HepG2 (cell line): ENCODE data around the gene RFX2. TPM values are rescaled to one million over a fixed set of nuclear protein-coding genes. Genes with fewer than 3 reads are reported as not detected.

Experiments
- FOXK2 ChIP-seq: fragments of 450-650 bp; IDR thresholded peaks from 2 replicates; pipeline ENCODE4 v1.6.1; 2016
- GPN1 ChIP-seq: sonication (generic); formaldehyde crosslinking; IDR thresholded peaks from 2 replicates; pipeline ENCODE4 v1.5.1; 2020; ENCODE audit warnings: missing genetic modification reagents, borderline replicate concordance
- GZF1 ChIP-seq: sonication (generic); formaldehyde crosslinking; IDR thresholded peaks from 2 replicates; pipeline ENCODE4 v1.5.1; 2020; ENCODE audit warnings: mild to moderate bottlenecking, missing genetic modification reagents
- HOXA9 ChIP-seq: sonication (generic); formaldehyde crosslinking; IDR thresholded peaks from 2 replicates; pipeline ENCODE4 v1.8.1; 2022; ENCODE audit warnings: missing genetic modification reagents, mild to moderate bottlenecking, moderate library complexity, borderline replicate concordance
- KDM1A ChIP-seq: IDR thresholded peaks from 2 replicates; pipeline ENCODE4 v1.6.1; 2016; ENCODE audit warnings: missing compliant biosample characterization
- MBNL3 ChIP-seq: fragments of 250-450 bp; sonication (Bioruptor Pico); conservative IDR thresholded peaks from 2 replicates; pipeline ENCODE4 v1.8.0; 2022; ENCODE audit warnings: mild to moderate bottlenecking, inconsistent platforms
- NR2F1 ChIP-seq, 2 experiments: fragments of 450-650 bp in 1 of 2; formaldehyde crosslinking in 1 of 2; IDR thresholded peaks; 2 replicates each; pipeline versions ENCODE4 v1.5.0 to v1.6.1; 2016 to 2020; ENCODE audit warnings: mild to moderate bottlenecking in 1 of 2, missing compliant biosample characterization in 1 of 2, missing genetic modification reagents in 1 of 2, moderate library complexity in 1 of 2
- PCBP2 ChIP-seq: fragments of 200-400 bp; formaldehyde crosslinking; optimal IDR thresholded peaks from 2 replicates; pipeline ENCODE3; 2018; ENCODE audit warnings: low read length, low read depth; ENCODE audit not compliant: poor library complexity, severe bottlenecking
- SMAD9 ChIP-seq: sonication (generic); formaldehyde crosslinking; IDR thresholded peaks from 2 replicates; pipeline ENCODE4 v1.5.1; 2020; ENCODE audit warnings: mild to moderate bottlenecking, missing genetic modification reagents
- TSC22D2 ChIP-seq: sonication (generic); formaldehyde crosslinking; IDR thresholded peaks from 2 replicates; pipeline ENCODE4 v1.5.1; 2020; ENCODE audit warnings: missing genetic modification reagents, mild to moderate bottlenecking, borderline replicate concordance
- ZFP36L1 ChIP-seq: sonication (generic); formaldehyde crosslinking; IDR thresholded peaks from 2 replicates; pipeline ENCODE4 v1.8.0; 2022; ENCODE audit warnings: mild to moderate bottlenecking, missing genetic modification reagents, moderate library complexity
- ZNF326 ChIP-seq: sonication (generic); formaldehyde crosslinking; IDR thresholded peaks from 2 replicates; pipeline ENCODE4 v1.4.0; 2020; ENCODE audit warnings: missing genetic modification reagents, borderline replicate concordance
- polyA plus RNA-seq, 8 experiments: library from polyadenylated mRNA; depleted of rRNA in 3 of 8; stranded (reverse) in 7 of 8; unstranded in 1 of 8; fragments of >200 nt; fragmentation: Illumina TruSeq in 4 of 8; extraction: Trizol in 4 of 8; gene quantifications; 2 replicates each; pipeline versions ENCODE4 v1.2.1 to v1.2.3, GENCODE V29; 2011 to 2016; ENCODE audit warnings: low read depth in 4 of 8, missing spikeins in 1 of 8, mixed read lengths in 1 of 8; ENCODE audit not compliant: insufficient read depth in 1 of 8
- total RNA-seq, 5 experiments: library from RNA; depleted of rRNA; stranded (reverse); fragments of >200 nt; fragmentation: Illumina TruSeq; extraction: Trizol; gene quantifications; 2 replicates each; pipeline ENCODE4 v1.2.3, GENCODE V29; 2016; ENCODE audit warnings: low read depth in 1 of 5
- TF ChIP-seq, protein P1 (sequence below), 2 experiments: sonication (generic) in 1 of 2; formaldehyde crosslinking in 1 of 2; IDR thresholded peaks; 2 replicates each; pipeline versions ENCODE4 v1.4.0 to v1.6.1; 2016 to 2020; ENCODE audit warnings: borderline replicate concordance in 1 of 2, low read depth in 1 of 2, mild to moderate bottlenecking in 1 of 2, missing genetic modification reagents in 1 of 2
- TF ChIP-seq, protein P2 (sequence below): sonication (generic); formaldehyde crosslinking; IDR thresholded peaks from 2 replicates; pipeline ENCODE4 v1.5.1; 2020; ENCODE audit warnings: missing genetic modification reagents, mild to moderate bottlenecking, borderline replicate concordance
- TF ChIP-seq, protein P3 (sequence below): sonication (generic); formaldehyde crosslinking; conservative IDR thresholded peaks from 2 replicates; pipeline ENCODE4 v1.4.0; 2020; ENCODE audit warnings: missing genetic modification reagents
- TF ChIP-seq, protein P4 (sequence below): sonication (generic); formaldehyde crosslinking; IDR thresholded peaks from 2 replicates; pipeline ENCODE4 v1.8.0; 2022; ENCODE audit warnings: mild to moderate bottlenecking, missing genetic modification reagents; ENCODE audit not compliant: insufficient replicate concordance

The RFX2 gene
- total and polyA plus RNA-seq, 2 of the 13 experiments (the other 11 are each of a cell fraction or from before 2014, with no cell fraction given) = 2.8 to 3.3 TPM

DNA sequence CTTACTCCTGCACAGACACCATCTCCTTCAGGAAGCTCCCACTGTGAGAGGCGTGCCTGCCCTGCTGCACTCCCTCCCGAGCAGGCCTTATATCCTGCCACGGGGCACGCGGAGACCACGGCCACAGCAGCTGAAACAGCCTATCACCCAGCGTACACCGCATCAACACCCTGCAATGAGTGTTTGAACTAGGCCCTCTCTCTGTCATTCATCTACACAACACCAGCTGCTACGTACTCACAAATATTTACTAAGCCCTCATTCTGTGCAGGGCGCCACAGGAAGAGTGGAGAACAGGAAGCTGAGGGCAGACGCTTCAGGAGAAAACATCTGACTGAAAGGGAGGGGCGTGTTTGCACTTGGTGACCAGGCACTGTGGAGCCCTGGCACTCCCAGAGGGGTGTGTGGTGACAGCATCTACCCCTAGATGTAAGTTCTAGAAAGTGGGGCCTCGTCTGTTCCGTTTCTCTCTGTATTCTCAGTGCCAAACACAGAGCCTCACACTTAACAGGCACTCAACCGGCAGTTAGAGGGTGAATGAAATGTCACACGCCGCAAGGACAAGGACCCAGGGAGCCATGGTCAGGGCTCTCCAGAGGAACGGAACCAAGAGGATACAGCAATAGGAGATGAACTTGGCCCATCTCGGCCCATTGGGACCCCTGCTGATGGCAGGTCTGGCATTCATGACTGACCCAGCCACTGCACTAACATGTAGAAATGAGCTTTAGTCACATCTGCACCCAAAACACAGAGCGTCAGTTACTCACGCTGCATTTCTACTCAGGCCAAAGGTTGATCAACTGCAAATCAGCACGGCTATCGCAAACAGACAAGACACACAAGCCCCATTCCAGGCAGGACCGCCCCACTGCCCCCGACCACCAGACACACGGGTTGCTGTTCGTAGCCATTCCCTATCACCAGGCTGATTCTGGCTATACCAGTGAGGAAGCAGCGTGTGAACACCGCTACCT, 148.0 kb downstream of the RFX2 start (continued):
- TF ChIP-seq, protein P1, sequence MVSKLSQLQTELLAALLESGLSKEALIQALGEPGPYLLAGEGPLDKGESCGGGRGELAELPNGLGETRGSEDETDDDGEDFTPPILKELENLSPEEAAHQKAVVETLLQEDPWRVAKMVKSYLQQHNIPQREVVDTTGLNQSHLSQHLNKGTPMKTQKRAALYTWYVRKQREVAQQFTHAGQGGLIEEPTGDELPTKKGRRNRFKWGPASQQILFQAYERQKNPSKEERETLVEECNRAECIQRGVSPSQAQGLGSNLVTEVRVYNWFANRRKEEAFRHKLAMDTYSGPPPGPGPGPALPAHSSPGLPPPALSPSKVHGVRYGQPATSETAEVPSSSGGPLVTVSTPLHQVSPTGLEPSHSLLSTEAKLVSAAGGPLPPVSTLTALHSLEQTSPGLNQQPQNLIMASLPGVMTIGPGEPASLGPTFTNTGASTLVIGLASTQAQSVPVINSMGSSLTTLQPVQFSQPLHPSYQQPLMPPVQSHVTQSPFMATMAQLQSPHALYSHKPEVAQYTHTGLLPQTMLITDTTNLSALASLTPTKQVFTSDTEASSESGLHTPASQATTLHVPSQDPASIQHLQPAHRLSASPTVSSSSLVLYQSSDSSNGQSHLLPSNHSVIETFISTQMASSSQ (IDR thresholded peaks at IDR 0.05; ENCODE audit: low read depth) = peak; percentile 58; the same call in 1 of the 2 replicates
- TF ChIP-seq, protein P1 (CRISPR knock-in tag; IDR thresholded peaks at IDR 0.05; ENCODE audit: borderline replicate concordance) = peak; percentile 51
- TF ChIP-seq PCBP2 (no peak), HOXA9 (CRISPR knock-in tag) (peak; percentile 83; the same call in 1 of the 2 replicates), KDM1A (CRISPR knock-in tag) (peak; percentile 66; the same call in 1 of the 2 replicates), SMAD9 (CRISPR knock-in tag) (no peak), ZFP36L1 (CRISPR knock-in tag) (0 out of 2 replicates have a peak, but pooled peaks have one; percentile 44), ZNF326 (CRISPR knock-in tag) (no peak), GZF1 (peak; percentile 24), GPN1 (CRISPR knock-in tag) (no peak; the same call in 1 of the 2 replicates), TSC22D2 (CRISPR knock-in tag) (peak; percentile 84; the same call in 1 of the 2 replicates), NR2F1 (CRISPR knock-in tag; IDR thresholded peaks at IDR 0.05) (0 out of 4 replicates have a peak, but pooled peaks of 1 of the 2 experiments have one; percentile 37), FOXK2 (peak; percentile 93), MBNL3 (no peak)
- TF ChIP-seq, protein P2, sequence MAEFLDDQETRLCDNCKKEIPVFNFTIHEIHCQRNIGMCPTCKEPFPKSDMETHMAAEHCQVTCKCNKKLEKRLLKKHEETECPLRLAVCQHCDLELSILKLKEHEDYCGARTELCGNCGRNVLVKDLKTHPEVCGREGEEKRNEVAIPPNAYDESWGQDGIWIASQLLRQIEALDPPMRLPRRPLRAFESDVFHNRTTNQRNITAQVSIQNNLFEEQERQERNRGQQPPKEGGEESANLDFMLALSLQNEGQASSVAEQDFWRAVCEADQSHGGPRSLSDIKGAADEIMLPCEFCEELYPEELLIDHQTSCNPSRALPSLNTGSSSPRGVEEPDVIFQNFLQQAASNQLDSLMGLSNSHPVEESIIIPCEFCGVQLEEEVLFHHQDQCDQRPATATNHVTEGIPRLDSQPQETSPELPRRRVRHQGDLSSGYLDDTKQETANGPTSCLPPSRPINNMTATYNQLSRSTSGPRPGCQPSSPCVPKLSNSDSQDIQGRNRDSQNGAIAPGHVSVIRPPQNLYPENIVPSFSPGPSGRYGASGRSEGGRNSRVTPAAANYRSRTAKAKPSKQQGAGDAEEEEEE (CRISPR knock-in tag) = peak; percentile 46; the same call in 1 of the 2 replicates
- TF ChIP-seq, protein P3, sequence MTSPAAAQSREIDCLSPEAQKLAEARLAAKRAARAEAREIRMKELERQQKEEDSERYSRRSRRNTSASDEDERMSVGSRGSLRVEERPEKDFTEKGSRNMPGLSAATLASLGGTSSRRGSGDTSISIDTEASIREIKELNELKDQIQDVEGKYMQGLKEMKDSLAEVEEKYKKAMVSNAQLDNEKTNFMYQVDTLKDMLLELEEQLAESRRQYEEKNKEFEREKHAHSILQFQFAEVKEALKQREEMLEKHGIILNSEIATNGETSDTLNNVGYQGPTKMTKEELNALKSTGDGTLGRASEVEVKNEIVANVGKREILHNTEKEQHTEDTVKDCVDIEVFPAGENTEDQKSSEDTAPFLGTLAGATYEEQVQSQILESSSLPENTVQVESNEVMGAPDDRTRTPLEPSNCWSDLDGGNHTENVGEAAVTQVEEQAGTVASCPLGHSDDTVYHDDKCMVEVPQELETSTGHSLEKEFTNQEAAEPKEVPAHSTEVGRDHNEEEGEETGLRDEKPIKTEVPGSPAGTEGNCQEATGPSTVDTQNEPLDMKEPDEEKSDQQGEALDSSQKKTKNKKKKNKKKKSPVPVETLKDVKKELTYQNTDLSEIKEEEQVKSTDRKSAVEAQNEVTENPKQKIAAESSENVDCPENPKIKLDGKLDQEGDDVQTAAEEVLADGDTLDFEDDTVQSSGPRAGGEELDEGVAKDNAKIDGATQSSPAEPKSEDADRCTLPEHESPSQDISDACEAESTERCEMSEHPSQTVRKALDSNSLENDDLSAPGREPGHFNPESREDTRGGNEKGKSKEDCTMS (CRISPR knock-in tag) = no peak
- TF ChIP-seq, protein P4, sequence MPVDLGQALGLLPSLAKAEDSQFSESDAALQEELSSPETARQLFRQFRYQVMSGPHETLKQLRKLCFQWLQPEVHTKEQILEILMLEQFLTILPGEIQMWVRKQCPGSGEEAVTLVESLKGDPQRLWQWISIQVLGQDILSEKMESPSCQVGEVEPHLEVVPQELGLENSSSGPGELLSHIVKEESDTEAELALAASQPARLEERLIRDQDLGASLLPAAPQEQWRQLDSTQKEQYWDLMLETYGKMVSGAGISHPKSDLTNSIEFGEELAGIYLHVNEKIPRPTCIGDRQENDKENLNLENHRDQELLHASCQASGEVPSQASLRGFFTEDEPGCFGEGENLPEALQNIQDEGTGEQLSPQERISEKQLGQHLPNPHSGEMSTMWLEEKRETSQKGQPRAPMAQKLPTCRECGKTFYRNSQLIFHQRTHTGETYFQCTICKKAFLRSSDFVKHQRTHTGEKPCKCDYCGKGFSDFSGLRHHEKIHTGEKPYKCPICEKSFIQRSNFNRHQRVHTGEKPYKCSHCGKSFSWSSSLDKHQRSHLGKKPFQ = peak; percentile 91
